Measurements from ENCODE around the gene DOC2A.

- no peak for TF ChIP-seq CTCF (conservative IDR thresholded peaks at IDR 0.05; ENCODE audit: low read depth in 2 of 2)
- no peak for TF ChIP-seq EZH2phosphoT487 (IDR thresholded peaks at IDR 0.05; ENCODE audit: unreplicated experiment)
- TF ChIP-seq POLR2AphosphoS5 (IDR thresholded peaks at IDR 0.05; ENCODE audit: low read depth): no peak
- no peak for TF ChIP-seq JUNB (IDR thresholded peaks at IDR 0.05; ENCODE audit: unreplicated experiment)
- TF ChIP-seq EZH2 (IDR thresholded peaks at IDR 0.05; ENCODE audit: low read depth, unreplicated experiment): no peak
- TF ChIP-seq REST (IDR thresholded peaks at IDR 0.05; ENCODE audit: unreplicated experiment): no peak
- no peak for TF ChIP-seq ETS1 (IDR thresholded peaks at IDR 0.05)
- TF ChIP-seq CREB1 (CRISPR knock-in tag; IDR thresholded peaks at IDR 0.05; ENCODE audit: low read depth): no peak
Observed at GRCh38 chr16:30018731-30019158, 7.9 kb upstream of the DOC2A start.

Measured in GM23338 (cell line).